Measurements from ENCODE around the gene KCNJ12.
"Not testable (repeated sequence)": the region's sequence is repeated elsewhere in the genome, so short reads cannot be mapped to it uniquely, and the experiment has no call there.

Gene KCNJ12

GRCh38 chr17:21389394-21389793, 13.2 kb downstream of the KCNJ12 start:
- no peak for DNase-seq

- no peak for DNase-seq
These were observed 14.1 kb downstream of the KCNJ12 start for GRCh38 chr17:21390294-21390693.

- no peak for DNase-seq
These were observed 16.1 kb downstream of the KCNJ12 start for GRCh38 chr17:21392266-21392665.

- no peak for DNase-seq
These were observed 18.1 kb downstream of the KCNJ12 start for GRCh38 chr17:21394265-21394664.

- no peak for DNase-seq
These were observed 19.6 kb downstream of the KCNJ12 start for GRCh38 chr17:21395764-21396163.

- DNase-seq, result no peak
These were observed 20.1 kb downstream of the KCNJ12 start for GRCh38 chr17:21396237-21396636.

GRCh38 chr17:21397341-21398190, 21.4 kb downstream of the KCNJ12 start:
- no peak for DNase-seq

- DNase-seq, result no peak
These were observed 23.5 kb downstream of the KCNJ12 start for GRCh38 chr17:21399474-21400186.

GRCh38 chr17:21400187-21400569, 24.0 kb downstream of the KCNJ12 start:
- not testable (repeated sequence) for DNase-seq

GRCh38 chr17:21400816-21401593, 24.8 kb downstream of the KCNJ12 start:
- DNase-seq, result no peak

GRCh38 chr17:21402166-21402571, 26.0 kb downstream of the KCNJ12 start:
- not testable (repeated sequence) for DNase-seq

GRCh38 chr17:21402926-21403325, 26.8 kb downstream of the KCNJ12 start:
- not testable (repeated sequence) for DNase-seq

- not testable (repeated sequence) for DNase-seq
These were observed 27.9 kb downstream of the KCNJ12 start for GRCh38 chr17:21404106-21404505.

GRCh38 chr17:21404539-21404938, 28.4 kb downstream of the KCNJ12 start:
- DNase-seq, result not testable (repeated sequence)

- not testable (repeated sequence) for DNase-seq
These were observed 29.0 kb downstream of the KCNJ12 start for GRCh38 chr17:21404956-21405731.

- DNase-seq, result not testable (repeated sequence)
These were observed 29.8 kb downstream of the KCNJ12 start for GRCh38 chr17:21405904-21406400.

GRCh38 chr17:21406616-21407404, 30.7 kb downstream of the KCNJ12 start:
- DNase-seq, result not testable (repeated sequence)

- not testable (repeated sequence) for DNase-seq
These were observed 31.6 kb downstream of the KCNJ12 start for GRCh38 chr17:21407752-21408151.

GRCh38 chr17:21408224-21408623, 32.1 kb downstream of the KCNJ12 start:
- DNase-seq, result not testable (repeated sequence)

GRCh38 chr17:21408766-21409300, 32.7 kb downstream of the KCNJ12 start:
- not testable (repeated sequence) for DNase-seq

GRCh38 chr17:21409388-21409787, 33.2 kb downstream of the KCNJ12 start:
- DNase-seq, result not testable (repeated sequence)
